Thyroid gland (tissue), 4 donors: ENCODE measurements around the gene PRKD1.

Source experiments
- POLR2A ChIP-seq, 2 donors: fragments of 450-650 bp; IDR thresholded peaks; one replicate each; pipeline ENCODE4 v1.6.1; 2017; ENCODE audit warnings: antibody characterized with exemption in 2 of 2, mild to moderate bottlenecking in 2 of 2, moderate library complexity in 1 of 2
- TF ChIP-seq, protein P1 (sequence below), 6 experiments: fragments of 200-600 bp in 3 of 6; fragments of 450-650 bp in 3 of 6; sonication (generic) in 3 of 6; IDR thresholded peaks; one replicate each; pipeline ENCODE4 v1.5.1; 2016 to 2019; ENCODE audit warnings: antibody characterized with exemption in 6 of 6, mild to moderate bottlenecking in 2 of 6, inconsistent platforms in 1 of 6, moderate library complexity in 1 of 6

DNA sequence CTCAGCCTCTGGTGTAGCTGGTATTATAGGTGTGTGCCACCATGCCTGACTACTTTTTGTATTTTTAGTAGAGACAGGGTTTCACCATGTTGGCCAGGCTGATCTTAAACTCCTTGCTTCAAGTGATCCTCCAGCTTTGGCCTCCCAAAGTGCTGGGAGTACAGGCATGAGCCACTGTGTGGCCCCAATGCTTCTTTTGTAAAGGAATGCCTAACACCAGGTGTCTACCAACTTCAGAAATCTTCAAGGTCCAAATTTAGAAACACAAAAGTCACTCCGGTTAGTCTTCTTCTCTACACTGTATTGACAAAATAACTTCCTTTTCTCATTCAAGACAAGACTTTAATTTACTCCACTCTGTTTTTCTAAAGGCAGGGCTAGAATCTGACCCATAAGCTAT is 188.7 kb downstream of the PRKD1 start:
- TF ChIP-seq, protein P1, sequence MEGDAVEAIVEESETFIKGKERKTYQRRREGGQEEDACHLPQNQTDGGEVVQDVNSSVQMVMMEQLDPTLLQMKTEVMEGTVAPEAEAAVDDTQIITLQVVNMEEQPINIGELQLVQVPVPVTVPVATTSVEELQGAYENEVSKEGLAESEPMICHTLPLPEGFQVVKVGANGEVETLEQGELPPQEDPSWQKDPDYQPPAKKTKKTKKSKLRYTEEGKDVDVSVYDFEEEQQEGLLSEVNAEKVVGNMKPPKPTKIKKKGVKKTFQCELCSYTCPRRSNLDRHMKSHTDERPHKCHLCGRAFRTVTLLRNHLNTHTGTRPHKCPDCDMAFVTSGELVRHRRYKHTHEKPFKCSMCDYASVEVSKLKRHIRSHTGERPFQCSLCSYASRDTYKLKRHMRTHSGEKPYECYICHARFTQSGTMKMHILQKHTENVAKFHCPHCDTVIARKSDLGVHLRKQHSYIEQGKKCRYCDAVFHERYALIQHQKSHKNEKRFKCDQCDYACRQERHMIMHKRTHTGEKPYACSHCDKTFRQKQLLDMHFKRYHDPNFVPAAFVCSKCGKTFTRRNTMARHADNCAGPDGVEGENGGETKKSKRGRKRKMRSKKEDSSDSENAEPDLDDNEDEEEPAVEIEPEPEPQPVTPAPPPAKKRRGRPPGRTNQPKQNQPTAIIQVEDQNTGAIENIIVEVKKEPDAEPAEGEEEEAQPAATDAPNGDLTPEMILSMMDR (IDR thresholded peaks at IDR 0.05) = no peak
- TF ChIP-seq POLR2A (IDR thresholded peaks at IDR 0.05) = no peak
